Activated CD8-positive, alpha-beta T cell treated with anti-CD3 and anti-CD28 coated beads for 36 hours (primary cell): ENCODE results near the gene GPR137. TPM values are rescaled to one million over a fixed set of nuclear protein-coding genes. Genes with fewer than 3 reads are reported as not detected.
"Not testable (repeated sequence)": the region's sequence is repeated elsewhere in the genome, so short reads cannot be mapped to it uniquely, and the experiment has no call there.

Experiments
- ATAC-seq: fragments of 200-7000 bp; cut with Tn5 transposase; one replicate; pipeline ENCODE4 v1.10.0; 2021; ENCODE audit warnings: mild to moderate bottlenecking, moderate library complexity
- CTCF ChIA-PET: fragments of 350-600 bp; sonication (Branson Sonifier 250); formaldehyde crosslinking; loops from one replicate; lab custom pipeline; 2021; ENCODE audit warnings: antibody characterized with exemption; lab: Charles Lee
- POLR2A ChIA-PET: fragments of 350-600 bp; sonication (Branson Sonifier 250); formaldehyde crosslinking; loops from one replicate; lab custom pipeline; 2021; ENCODE audit warnings: antibody characterized with exemption; lab: Charles Lee
- DNase-seq: peaks from one replicate; pipeline ENCODE4 v3.0.0-alpha.2; 2020
- H3K27ac Mint-ChIP-seq: one replicate; pipeline ENCODE4 v1.8.0; 2021; ENCODE audit warnings: mild to moderate bottlenecking, mixed read lengths
- H3K27me3 Mint-ChIP-seq: one replicate; pipeline ENCODE4 v1.8.0; 2021; ENCODE audit warnings: mixed read lengths
- H3K36me3 Mint-ChIP-seq: one replicate; pipeline ENCODE4 v1.8.0; 2021; ENCODE audit warnings: low read depth, mixed read lengths
- H3K4me1 Mint-ChIP-seq: one replicate; pipeline ENCODE4 v1.8.0; 2021; ENCODE audit warnings: low read depth, mixed read lengths
- H3K4me3 Mint-ChIP-seq: one replicate; pipeline ENCODE4 v1.8.0; 2021; ENCODE audit warnings: mild to moderate bottlenecking, moderate library complexity, mixed read lengths
- H3K9me3 Mint-ChIP-seq: one replicate; pipeline ENCODE4 v1.8.0; 2021; ENCODE audit warnings: mixed read lengths
- CTCF ChIP-seq: fragments of 200-600 bp; IDR thresholded peaks from one replicate; pipeline ENCODE4 v1.8.0; 2022; ENCODE audit warnings: antibody characterized with exemption, mild to moderate bottlenecking
- intact Hi-C: fragments of 100-400 bp; cut with micrococcal nuclease; formaldehyde crosslinking; loops from one replicate; pipeline ENCODE4 v1.10.0; 2022
- total RNA-seq, 2 experiments: library from RNA; stranded (reverse); gene quantifications; one replicate each; pipeline ENCODE4 v1.2.3, GENCODE V29; 2021

The GPR137 gene
- total RNA-seq, 2 experiments from 2014 or later: 23.7 to 28.5 TPM

- Mint-ChIP-seq H3K27me3 (no peaks in the 10 kb centered on the region), H3K9me3 (no peaks in the 10 kb centered on the region), H3K36me3 (peaks cover 21% of the 10 kb centered on the region), H3K4me3 (peak overlapping the region; percentile 90), H3K4me1 (peaks cover 28% of the 10 kb centered on the region), H3K27ac (peak overlapping the region; percentile 89)
- ChIA-PET POLR2A (interaction anchor here (0.8 to 4.8 kb wide), 3 partner anchors 10 to 34 kb away, joined by 3 to 35 read pairs (median 3); partner anchors contain the start of genes CCDC88B, PRDX5 and TRMT112), CTCF (interaction anchor here (1.1 to 6.0 kb wide), 3 partner anchors 10 to 55 kb away, joined by 3 to 29 read pairs (median 4); partner anchors contain the start of genes PLCB3, PRDX5 and TRMT112)
- ATAC-seq (no peak), DNase-seq (no peak)
- TF ChIP-seq CTCF: no peak
- intact Hi-C loops: loop anchor here (10.0 kb wide), 1 partner anchor 62 kb away; the partner anchor contains the start of genes FKBP2 and PPP1R14B
Observed at GRCh38 chr11:64306876-64307622, 21.4 kb downstream of the GPR137 start.

GRCh38 chr11:64307795-64308194, 22.1 kb downstream of the GPR137 start:
- not testable (repeated sequence) for H3K9me3 Mint-ChIP-seq, ATAC-seq, H3K27me3 Mint-ChIP-seq, DNase-seq
- ChIA-PET CTCF (interaction anchor here (1.1 to 6.0 kb wide), 2 partner anchors 9 to 24 kb away, joined by 3 to 29 read pairs; partner anchors contain the start of genes PRDX5 and TRMT112), POLR2A (interaction anchor here (4.8 kb wide), 1 partner anchor 9 kb away, joined by 35 read pairs; the partner anchor contains the start of genes PRDX5 and TRMT112)
- peak overlapping the region; percentile 7 for H3K4me3 Mint-ChIP-seq
- intact Hi-C loops: loop anchor here (10.0 kb wide), 1 partner anchor 63 kb away; the partner anchor contains the start of genes FKBP2 and PPP1R14B
- H3K36me3 Mint-ChIP-seq: peaks cover 23% of the 10 kb centered on the region
- peak overlapping the region; percentile 3 for H3K27ac Mint-ChIP-seq
- H3K4me1 Mint-ChIP-seq: peaks cover 33% of the 10 kb centered on the region

GRCh38 chr11:64312947-64313346, 27.3 kb downstream of the GPR137 start:
- POLR2A ChIA-PET: interaction anchor here (0.8 to 1.4 kb wide), 4 partner anchors 28 to 73 kb away, joined by 3 to 4 read pairs (median 3); no protein-coding TSS in a partner anchor
- Mint-ChIP-seq H3K27ac (peak overlapping the region; percentile 71), H3K4me3 (no peak overlapping the region), H3K9me3 (no peaks in the 10 kb centered on the region), H3K27me3 (no peaks in the 10 kb centered on the region), H3K36me3 (peaks cover 37% of the 10 kb centered on the region), H3K4me1 (peaks cover 32% of the 10 kb centered on the region)
- CTCF ChIA-PET: interaction anchor here (1.9 kb wide), 1 partner anchor 19 kb away, joined by 6 read pairs; no protein-coding TSS in a partner anchor
- DNase-seq (no peak), ATAC-seq (no peak)
- no peak for TF ChIP-seq CTCF
- intact Hi-C loops: no loop called here

- peak overlapping the region; percentile 71 for H3K27ac Mint-ChIP-seq
- H3K27me3 Mint-ChIP-seq: no peaks in the 10 kb centered on the region
- ATAC-seq (no peak), DNase-seq (no peak)
- peaks cover 32% of the 10 kb centered on the region for H3K4me1 Mint-ChIP-seq
- H3K4me3 Mint-ChIP-seq: no peak overlapping the region
- ChIA-PET POLR2A (interaction anchor here (0.6 to 1.4 kb wide), 2 partner anchors 10 to 28 kb away, joined by 4 read pairs; no protein-coding TSS in a partner anchor), CTCF (no interaction called here)
- H3K36me3 Mint-ChIP-seq: peaks cover 40% of the 10 kb centered on the region
- no peak for TF ChIP-seq CTCF
- no peaks in the 10 kb centered on the region for H3K9me3 Mint-ChIP-seq
- intact Hi-C loops: no loop called here
Observed at GRCh38 chr11:64313491-64314145, 28.0 kb downstream of the GPR137 start.

GRCh38 chr11:64314146-64314804, 28.6 kb downstream of the GPR137 start:
- ATAC-seq: no peak
- no peak for TF ChIP-seq CTCF
- Mint-ChIP-seq H3K4me1 (peaks cover 36% of the 10 kb centered on the region), H3K4me3 (no peak overlapping the region), H3K36me3 (peaks cover 43% of the 10 kb centered on the region), H3K27me3 (no peaks in the 10 kb centered on the region), H3K27ac (peak overlapping the region; percentile 36), H3K9me3 (no peaks in the 10 kb centered on the region)
- ChIA-PET CTCF (no interaction called here), POLR2A (no interaction called here)
- DNase-seq: no peak
- intact Hi-C loops: no loop called here
